GM19023 (cell line): ENCODE results near the gene ZNF701.
"Not testable (repeated sequence)": the region's sequence is repeated elsewhere in the genome, so short reads cannot be mapped to it uniquely, and the experiment has no call there.

Experiments used
- ATAC-seq: cut with Tn5 transposase; IDR thresholded peaks from one replicate; pipeline ENCODE4 v1.9.1; 2021; ENCODE audit warnings: mild to moderate bottlenecking, moderate library complexity; ENCODE audit not compliant: unreplicated experiment

The ZNF701 gene

GRCh38 chr19:52570000-52570861, at the start of gene ZNF701:
ZNF701 (plus strand) TSS chr19:52570287; CDS start chr19:52574148, 3,861 bp downstream.
- peak; percentile 97 for ATAC-seq

DNA sequence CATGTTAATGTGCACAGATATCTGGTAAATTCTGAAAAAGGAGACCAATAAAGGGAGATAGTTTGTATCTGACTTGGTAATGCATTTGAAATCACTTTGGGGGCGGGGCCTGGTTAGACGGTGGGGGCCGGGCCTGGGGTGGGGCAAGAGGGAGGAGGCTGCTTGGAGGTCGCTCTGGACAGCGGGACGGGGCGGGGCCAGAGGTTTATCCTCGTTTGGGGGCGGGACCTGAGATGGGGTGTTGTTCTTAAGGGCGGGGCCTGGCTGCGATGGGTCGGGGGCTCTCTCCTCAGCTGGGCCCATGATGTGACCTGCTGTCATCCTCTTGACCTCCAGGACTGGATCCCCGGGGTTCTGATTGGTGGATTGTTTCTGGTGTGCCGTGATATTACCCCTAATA, 47.5 kb upstream of the ZNF701 start:
- no peak for ATAC-seq

GRCh38 chr19:52524086-52524485, 46.0 kb upstream of the ZNF701 start:
- no peak for ATAC-seq

DNA sequence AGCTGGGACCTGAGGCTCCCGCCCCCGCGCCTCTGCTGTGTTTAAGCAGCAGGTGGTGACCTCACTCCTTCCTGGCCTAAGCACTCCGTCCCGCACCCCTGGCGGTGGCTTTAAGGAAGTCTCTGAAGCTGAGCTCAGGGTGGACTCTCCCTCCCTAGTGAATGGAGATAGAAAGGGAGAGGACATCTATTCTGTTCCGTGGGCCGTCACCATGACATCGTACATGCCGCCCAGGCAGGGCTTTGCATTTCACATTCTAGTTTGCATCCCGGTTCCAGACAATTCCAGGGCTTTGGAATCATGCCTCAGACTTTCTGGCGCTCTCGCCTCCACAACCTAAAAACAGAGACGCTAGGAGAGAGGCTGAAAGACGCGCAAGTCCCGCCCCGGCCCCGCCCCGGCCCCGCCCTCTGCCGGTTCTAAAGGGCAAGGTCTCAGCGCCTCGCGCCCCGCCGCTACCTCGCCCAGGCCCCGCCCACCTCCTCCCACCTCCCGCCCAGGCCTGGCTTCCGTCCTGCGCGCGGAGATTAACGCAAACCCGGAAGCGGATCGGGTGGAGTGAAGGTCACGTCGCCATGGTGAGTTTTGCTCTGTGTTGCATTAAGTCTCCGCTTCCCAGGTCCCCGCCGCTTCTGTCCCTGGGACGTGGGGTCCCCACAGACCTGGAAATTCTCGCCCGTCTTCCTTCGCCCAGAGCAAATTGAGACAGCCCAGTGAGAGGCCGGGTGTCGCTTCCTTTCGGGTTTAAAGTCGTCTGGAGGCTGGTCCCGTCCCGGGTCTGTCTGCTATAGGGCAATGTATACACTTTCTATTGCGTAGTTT, 42.7 kb upstream of the ZNF701 start, which contains the start of gene ZNF808:
Gene ZNF808 (plus strand): TSS at position 535 of the 822 bp plus-strand sequence. CDS start 15,617 bp downstream, outside the sequence.
- peak; percentile 85 for ATAC-seq

DNA sequence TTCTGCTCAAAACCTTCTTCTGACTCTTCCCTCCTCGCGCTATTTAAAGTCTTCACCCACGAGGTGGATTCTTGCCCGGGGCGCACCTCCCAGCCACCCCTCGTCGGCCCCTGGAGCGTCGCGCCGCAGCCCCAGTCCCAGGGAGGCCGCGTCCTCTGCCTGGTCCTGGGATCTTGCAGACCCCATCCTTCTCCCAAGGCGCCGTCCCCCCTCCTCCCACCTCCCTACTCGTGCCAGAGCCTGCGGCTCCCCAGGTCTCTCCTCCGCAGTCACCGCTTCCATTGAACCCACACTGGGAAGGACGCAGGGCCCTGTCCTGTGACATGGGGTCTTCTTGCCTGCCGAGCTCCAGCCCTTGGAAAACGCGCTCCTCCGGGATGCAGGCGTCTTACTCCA, 42.1 kb upstream of the ZNF701 start:
- no peak for ATAC-seq

GRCh38 chr19:52532480-52532879, 37.6 kb upstream of the ZNF701 start:
- ATAC-seq, result no peak

DNA sequence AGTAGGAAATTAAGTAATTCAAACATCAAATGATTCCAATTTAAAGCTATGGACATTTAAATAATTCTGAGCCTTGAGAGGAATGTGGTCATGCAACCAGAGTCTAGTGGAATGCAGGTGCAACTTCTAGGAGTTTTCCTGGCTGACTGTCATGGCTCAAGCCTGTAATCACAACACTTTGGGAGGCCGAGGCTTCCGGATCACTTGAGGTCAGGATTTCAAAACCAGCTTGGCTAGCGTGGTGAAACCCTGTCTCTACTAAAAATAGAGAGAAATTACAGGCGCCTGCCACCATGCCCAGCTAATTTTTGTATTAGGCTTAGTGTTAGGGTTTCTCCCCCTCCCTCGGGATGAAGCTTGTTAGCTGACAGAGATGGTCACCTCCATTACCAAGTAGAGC, 36.2 kb upstream of the ZNF701 start:
- ATAC-seq, result no peak

- not testable (repeated sequence) for ATAC-seq
Observed at GRCh38 chr19:52535385-52535770, 34.7 kb upstream of the ZNF701 start.

DNA sequence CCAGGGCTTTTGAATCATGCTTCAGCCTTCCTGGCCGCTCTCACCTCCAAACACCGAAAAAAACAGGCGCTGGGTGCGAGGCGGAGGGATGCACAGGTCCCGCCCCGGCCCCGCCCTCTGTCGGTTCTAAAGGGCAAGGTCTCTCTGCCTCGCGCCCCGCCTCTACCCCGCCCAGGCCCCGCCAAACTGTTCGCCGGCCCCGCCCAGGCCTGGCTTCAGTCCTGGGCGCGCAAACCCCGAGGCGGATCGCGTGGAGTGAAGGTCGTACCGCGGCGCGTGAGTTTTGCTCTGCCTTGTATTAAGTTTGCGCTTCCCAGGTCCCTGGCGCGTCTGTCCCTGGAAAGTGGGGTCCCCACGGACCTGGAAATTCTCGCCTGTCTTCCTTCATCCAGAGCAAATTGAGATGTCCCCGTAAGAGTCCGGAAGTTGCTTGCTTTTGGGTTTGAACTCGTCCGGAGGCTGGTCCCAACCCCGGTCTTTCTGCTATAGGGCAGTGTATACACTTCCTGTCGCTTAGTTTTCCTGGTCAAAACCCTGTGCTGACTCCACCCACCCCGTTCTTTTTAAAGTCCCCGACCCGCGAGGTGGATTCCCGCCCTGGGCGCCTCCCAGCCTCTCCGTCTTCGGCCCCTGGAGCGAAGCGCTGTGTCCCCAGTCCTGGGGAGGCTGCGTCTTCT, 34.2 kb upstream of the ZNF701 start:
- peak; percentile 89 for ATAC-seq

GRCh38 chr19:52536448-52536800, 33.7 kb upstream of the ZNF701 start:
- peak; percentile 27 for ATAC-seq

- not testable (repeated sequence) for ATAC-seq
Observed at GRCh38 chr19:52538815-52539214, 31.3 kb upstream of the ZNF701 start.

- not testable (repeated sequence) for ATAC-seq
Observed at GRCh38 chr19:52541176-52541575, 28.9 kb upstream of the ZNF701 start.

GRCh38 chr19:52541608-52542007, 28.5 kb upstream of the ZNF701 start:
- no peak for ATAC-seq

DNA sequence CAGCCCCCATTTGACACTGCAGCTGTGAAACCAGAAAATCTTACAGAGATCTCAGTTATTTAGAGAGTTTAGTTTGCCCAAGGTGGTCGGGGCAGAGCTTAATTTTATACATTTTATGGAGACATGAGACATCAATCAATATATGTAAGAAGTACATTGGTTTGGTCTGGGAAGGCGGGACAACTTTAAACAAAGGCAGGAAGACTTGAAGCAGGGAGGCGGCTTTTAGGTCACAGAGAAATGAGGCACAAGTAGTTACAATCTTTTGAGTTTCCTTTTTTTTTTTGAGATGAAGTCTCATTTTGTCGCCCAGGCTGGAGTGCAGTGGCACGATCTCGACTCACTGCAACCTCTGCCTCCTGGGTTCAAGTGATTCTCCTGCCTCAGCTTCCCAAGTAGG, 27.5 kb upstream of the ZNF701 start:
- ATAC-seq, result not testable (repeated sequence)

- no peak for ATAC-seq
Observed at GRCh38 chr19:52542984-52543664, 27.0 kb upstream of the ZNF701 start.

DNA sequence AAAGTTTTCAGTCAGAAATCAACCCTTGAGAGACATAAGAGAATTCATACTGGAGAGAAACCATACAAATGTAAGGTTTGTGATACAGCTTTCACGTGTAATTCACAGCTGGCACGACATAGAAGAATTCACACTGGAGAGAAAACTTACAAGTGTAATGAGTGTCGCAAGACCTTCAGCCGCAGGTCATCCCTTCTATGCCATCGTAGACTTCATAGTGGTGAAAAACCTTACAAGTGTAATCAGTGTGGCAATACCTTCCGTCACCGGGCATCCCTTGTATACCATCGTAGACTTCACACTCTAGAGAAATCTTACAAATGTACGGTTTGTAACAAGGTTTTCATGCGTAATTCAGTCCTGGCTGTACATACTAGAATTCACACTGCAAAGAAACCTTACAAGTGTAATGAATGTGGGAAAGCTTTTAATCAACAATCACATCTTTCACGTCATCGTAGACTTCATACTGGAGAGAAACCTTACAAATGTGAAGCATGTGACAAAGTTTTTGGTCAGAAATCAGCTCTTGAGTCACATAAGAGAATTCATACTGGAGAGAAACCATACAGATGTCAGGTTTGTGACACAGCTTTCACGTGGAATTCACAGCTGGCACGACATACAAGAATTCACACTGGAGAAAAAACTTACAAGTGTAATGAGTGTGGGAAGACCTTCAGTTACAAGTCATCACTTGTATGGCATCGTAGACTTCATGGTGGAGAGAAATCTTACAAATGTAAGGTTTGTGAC, 15.7 kb upstream of the ZNF701 start:
- ATAC-seq, result no peak

DNA sequence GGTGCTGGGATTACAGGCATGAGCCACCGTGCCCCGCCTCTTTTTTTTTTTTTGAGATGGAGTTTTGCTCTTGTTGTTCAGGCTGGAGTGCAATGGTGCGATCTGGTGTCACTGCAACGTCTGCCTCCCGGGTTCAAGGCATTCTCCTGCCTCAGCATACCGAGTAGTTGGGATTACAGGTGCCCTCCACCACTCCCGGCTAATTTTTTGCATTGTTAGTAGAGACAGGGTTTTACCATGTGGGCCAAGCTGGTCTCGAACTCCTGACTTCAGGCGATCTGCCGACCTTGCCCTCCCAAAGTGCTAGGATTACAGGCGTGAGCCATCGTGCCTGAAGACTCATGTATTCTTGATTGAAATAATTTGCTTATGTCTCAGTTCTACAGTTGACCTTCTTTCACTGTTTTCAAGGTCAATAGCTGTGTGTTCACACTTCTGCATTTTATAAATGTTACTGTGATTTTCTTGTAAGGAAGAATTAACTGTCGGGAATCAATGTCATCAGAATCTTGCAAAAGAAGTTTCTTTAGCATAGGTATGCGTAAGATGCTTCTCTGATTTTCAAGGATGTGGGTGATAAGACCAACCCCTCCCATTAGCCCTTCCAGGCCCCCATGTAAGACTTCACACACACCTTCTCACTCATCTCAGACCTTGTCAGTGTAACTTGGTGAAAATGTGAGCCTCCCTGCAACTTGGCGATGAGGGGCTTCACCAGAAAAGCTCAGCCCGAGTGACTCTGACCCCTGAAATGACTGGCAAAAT, 12.7 kb upstream of the ZNF701 start:
- ATAC-seq, result no peak

DNA sequence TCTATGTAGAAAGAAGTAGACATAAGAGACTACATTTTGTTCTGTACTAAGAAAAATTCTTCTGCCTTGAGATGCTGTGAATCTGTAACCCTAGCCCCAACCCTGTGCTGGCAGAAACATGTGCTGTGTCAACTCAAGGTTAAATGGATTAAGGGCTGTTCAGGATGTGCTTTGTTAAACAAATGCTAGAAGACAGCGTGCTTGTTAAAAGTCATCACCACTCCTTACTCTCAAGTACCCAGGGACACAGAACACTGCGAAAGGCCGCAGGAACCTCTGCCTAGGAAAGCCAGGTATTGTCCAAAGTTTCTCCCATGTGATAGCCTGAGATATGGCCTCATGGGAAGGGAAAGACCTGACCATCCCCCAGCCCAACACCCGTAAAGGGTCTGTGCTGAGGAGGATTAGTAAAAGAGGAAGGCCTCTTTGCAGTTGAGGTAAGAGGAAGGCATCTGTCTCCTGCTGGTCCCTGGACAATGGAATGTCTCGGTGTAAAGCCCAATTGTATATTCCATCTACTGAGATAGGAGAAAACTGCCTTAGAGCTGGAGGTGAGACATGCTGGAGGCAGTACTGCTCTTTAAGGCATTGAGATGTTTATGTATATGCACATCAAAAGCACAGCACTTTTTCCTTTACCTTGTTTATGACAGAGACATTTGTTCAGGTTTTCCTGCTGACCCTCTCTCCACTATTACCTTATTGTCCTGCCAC, 11.2 kb upstream of the ZNF701 start:
- ATAC-seq, result not testable (repeated sequence)

GRCh38 chr19:52561611-52562010, 8.5 kb upstream of the ZNF701 start:
- ATAC-seq, result not testable (repeated sequence)
